Activated CD8-positive, alpha-beta memory T cell treated with anti-CD3 and anti-CD28 coated beads, Interleukin-2, amount 50 U/mL, for 24 hours (primary cell): ENCODE results near the gene MAPRE2.

ENCODE experiments used
- DNase-seq: peaks from one replicate; pipeline ENCODE4 v3.0.0-alpha.2; 2020; ENCODE audit errors: extremely low read depth

The MAPRE2 gene

DNA sequence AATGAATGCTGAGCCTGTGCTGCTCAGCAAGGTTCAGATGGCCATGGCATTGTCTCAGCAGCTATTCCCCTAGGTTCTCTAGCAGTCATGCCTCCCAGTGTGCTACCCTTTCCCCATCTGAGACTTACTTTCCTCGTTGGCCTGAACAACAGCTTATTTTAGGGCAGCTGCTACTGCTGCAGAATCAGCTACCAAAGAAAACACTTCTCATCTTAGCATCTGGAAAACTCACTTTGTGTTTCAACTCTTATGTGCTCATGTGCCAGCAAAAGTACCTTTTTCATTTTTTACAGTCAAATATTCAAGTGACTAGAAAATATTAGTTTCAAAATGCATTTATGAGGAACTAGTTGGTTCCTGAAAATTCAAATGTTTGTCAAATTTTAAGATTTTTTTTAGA is 139.2 kb downstream of the MAPRE2 start:
- no peak for DNase-seq

- DNase-seq: no peak
These were observed 140.9 kb downstream of the MAPRE2 start for GRCh38 chr18:35182151-35182550.

DNA sequence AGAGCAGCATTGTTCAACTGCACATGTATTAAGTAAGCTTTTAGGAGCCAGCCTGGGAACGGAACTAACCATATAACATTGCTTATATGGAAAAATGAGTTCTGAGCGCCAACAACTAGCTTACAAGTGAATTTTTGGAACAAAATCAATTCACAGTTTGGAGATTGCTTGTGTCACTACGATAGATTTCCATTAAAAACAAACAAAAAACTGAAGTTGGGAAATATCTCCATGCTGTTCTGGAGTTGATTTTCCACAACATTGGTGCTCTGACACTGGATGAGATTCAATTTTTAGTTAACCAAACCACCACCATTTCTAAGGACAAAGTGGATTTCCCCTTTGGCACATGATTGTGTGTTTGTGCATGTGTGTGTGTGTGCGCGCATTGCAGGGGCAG is 142.7 kb downstream of the MAPRE2 start:
- DNase-seq: no peak

DNA sequence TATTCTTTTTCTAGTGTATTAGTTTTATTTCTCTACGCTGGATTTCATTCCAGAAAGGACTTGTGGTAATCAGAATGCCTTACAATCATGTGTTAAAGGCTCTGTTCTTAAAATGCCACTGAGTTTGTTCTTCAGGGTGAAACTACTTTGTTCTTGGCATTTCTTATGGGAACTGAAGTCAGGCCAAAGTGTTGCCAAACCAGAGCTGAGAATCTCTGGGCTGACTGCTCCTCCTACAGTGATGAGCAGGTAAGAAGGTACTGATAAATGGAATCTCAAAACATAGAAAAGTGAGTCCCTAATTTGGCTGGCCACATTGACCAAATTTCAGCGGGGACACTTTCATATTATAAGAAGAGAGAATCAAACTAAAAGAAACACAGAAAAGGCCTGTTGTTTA is 144.6 kb downstream of the MAPRE2 start:
- DNase-seq: no peak

DNA sequence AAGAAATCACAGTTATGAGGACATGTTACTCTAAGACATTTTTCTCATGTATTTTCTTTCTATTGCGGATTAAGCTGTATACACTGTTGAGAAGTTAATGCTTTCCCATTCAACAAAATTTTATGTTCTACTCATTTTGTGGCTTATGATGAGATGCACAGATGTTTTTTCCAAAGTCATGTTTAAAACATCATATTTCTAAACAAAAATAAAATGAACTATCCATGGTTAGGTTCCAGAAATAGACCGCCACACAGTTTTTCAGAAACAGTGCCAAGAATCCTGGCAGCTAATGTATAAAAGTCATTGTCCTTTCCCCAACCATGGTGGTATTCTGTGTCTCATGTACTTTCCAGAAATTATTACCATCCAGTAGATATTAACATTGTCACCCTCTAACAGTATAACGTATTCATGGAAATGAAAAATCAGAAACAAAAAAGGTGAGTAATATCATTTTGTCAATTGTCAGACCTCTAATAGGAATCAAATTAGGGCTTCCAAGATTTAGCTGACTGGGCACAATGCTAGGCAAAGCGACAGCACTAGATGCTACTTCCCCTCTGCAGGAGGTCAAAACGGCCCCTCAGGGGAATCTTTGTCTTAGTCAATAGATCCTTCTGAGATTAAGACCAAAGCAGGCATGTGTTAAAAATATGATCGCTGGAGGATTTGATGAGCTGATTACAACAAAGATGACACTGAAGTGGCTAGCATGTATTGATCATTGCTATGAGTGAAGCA is 145.2 kb downstream of the MAPRE2 start:
- no peak for DNase-seq

GRCh38 chr18:35189510-35189909 is 148.3 kb downstream of the MAPRE2 start:
- no peak for DNase-seq

GRCh38 chr18:35190948-35191697 is 149.9 kb downstream of the MAPRE2 start:
- DNase-seq: no peak

- DNase-seq: no peak
These were observed 150.4 kb downstream of the MAPRE2 start for GRCh38 chr18:35191698-35192025.

DNA sequence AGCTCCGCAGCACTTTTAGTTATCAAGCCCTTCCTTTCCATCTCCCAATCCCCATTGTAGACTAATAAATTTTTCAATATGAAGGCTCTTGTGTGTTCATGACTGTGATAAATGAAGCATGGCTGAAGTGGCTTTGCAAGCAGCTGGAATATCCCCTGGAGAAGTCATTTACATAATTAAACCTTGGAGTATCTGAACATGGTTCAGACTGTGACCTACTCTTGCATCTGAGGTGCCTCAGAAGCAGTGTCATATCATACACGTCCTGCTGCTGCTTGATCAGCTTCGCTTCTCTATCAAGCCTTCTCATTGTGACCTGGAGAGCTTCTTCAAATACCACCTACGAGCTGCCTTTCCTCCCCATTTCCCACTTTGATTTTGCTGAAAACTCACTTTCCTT is 151.2 kb downstream of the MAPRE2 start:
- DNase-seq: no peak
